H1 (cell line): ENCODE measurements around the gene TRIL. TPM values are rescaled to one million over a fixed set of nuclear protein-coding genes. Genes with fewer than 3 reads are reported as not detected.

ENCODE experiments used
- CHD2 ChIP-seq: IDR thresholded peaks from 2 replicates; pipeline ENCODE4 v1.6.1; 2012; ENCODE audit warnings: low read length, improper control_type of control experiment
- polyA plus RNA-seq, 7 experiments: library from polyadenylated mRNA; depleted of rRNA in 3 of 7; stranded (reverse) in 5 of 7; unstranded in 2 of 7; fragments of >200 nt in 5 of 7; fragments of 200-250 nt in 2 of 7; gene quantifications; 1 replicate in 5 of 7; 2 replicates in 1 of 7; 4 replicates in 1 of 7; pipeline versions ENCODE4 v1.2.1 to v1.2.3, GENCODE V29; 2011 to 2013; ENCODE audit warnings: missing spikeins in 2 of 7, mixed read lengths in 2 of 7
- total RNA-seq: library from RNA; stranded (reverse); fragmentation: NEBNext Ultra II Directional; extraction: Animal tissue kit (Norgen Biotek cat#: 25700); gene quantifications from 2 replicates; pipeline ENCODE4 v1.2.1, GENCODE V29; 2021

TRIL gene
- total and polyA plus RNA-seq, 2 of the 8 experiments (the other 6 are each of a cell fraction or from before 2014, with no cell fraction given): 3.9 to 5.5 TPM

DNA sequence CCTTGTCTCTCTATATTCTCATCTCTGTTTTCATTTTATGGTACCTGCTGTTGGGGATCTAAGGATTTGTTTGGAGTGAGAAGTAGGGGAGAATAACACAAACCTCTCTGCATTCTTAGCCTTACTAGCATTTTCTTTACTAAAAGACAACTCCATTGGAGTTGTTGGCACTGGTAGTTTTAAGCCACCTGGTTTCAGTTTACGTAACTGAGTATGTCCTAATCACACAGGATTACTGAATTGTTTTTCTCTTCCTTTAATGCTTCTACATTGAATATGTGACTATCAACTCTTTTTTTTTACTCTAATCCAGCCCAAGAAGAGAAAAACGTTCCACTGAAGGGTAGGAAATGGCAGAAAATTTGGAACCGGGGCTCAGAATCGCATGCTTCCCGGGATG is 30.0 kb upstream of the TRIL start (continued):
- TF ChIP-seq CHD2: no peak
